Measurements from ENCODE around the gene BANF2.

BANF2 gene

GRCh38 chr20:17732907-17733521, 33.2 kb downstream of the BANF2 start:
- in situ Hi-C loops (cut with MboI; ENCODE audit: low sequenced_read_pairs), result no loop called here

- in situ Hi-C loops (cut with MboI; ENCODE audit: low sequenced_read_pairs), result no loop called here
Measured at GRCh38 chr20:17733767-17734304, 34.1 kb downstream of the BANF2 start.

GRCh38 chr20:17734374-17734773, 34.6 kb downstream of the BANF2 start:
- in situ Hi-C loops (cut with MboI; ENCODE audit: low sequenced_read_pairs), result no loop called here

GRCh38 chr20:17735206-17735804, 35.5 kb downstream of the BANF2 start:
- in situ Hi-C loops (cut with MboI; ENCODE audit: low sequenced_read_pairs), result no loop called here

- in situ Hi-C loops (cut with MboI; ENCODE audit: low sequenced_read_pairs), result no loop called here
Measured at GRCh38 chr20:17735959-17736621, 36.3 kb downstream of the BANF2 start.

GRCh38 chr20:17738154-17738553, 38.4 kb downstream of the BANF2 start:
- in situ Hi-C loops (cut with MboI; ENCODE audit: low sequenced_read_pairs), result no loop called here

- in situ Hi-C loops (cut with MboI; ENCODE audit: low sequenced_read_pairs), result no loop called here
Measured at GRCh38 chr20:17741220-17741619, 41.5 kb downstream of the BANF2 start.

GRCh38 chr20:17742731-17743130, 43.0 kb downstream of the BANF2 start:
- in situ Hi-C loops (cut with MboI; ENCODE audit: low sequenced_read_pairs), result no loop called here

- in situ Hi-C loops (cut with MboI; ENCODE audit: low sequenced_read_pairs), result no loop called here
Measured at GRCh38 chr20:17743677-17744076, 43.9 kb downstream of the BANF2 start.

- in situ Hi-C loops (cut with MboI; ENCODE audit: low sequenced_read_pairs), result no loop called here
Measured at GRCh38 chr20:17747431-17747846, 47.7 kb downstream of the BANF2 start.

- in situ Hi-C loops (cut with MboI; ENCODE audit: low sequenced_read_pairs), result no loop called here
Measured at GRCh38 chr20:17748279-17748678, 48.5 kb downstream of the BANF2 start.

GRCh38 chr20:17749626-17749977, 49.8 kb downstream of the BANF2 start:
- in situ Hi-C loops (cut with MboI; ENCODE audit: low sequenced_read_pairs), result no loop called here

GRCh38 chr20:17749978-17750721, 50.4 kb downstream of the BANF2 start:
- in situ Hi-C loops (cut with MboI; ENCODE audit: low sequenced_read_pairs), result no loop called here

GRCh38 chr20:17750722-17751045, 50.9 kb downstream of the BANF2 start:
- in situ Hi-C loops (cut with MboI; ENCODE audit: low sequenced_read_pairs), result no loop called here

- in situ Hi-C loops (cut with MboI; ENCODE audit: low sequenced_read_pairs), result no loop called here
Measured at GRCh38 chr20:17751640-17752039, 51.9 kb downstream of the BANF2 start.

- in situ Hi-C loops (cut with MboI; ENCODE audit: low sequenced_read_pairs), result no loop called here
Measured at GRCh38 chr20:17752459-17752858, 52.7 kb downstream of the BANF2 start.

GRCh38 chr20:17753516-17753915, 53.8 kb downstream of the BANF2 start:
- in situ Hi-C loops (cut with MboI; ENCODE audit: low sequenced_read_pairs), result no loop called here

- in situ Hi-C loops (cut with MboI; ENCODE audit: low sequenced_read_pairs), result no loop called here
Measured at GRCh38 chr20:17756529-17756928, 56.8 kb downstream of the BANF2 start.

- in situ Hi-C loops (cut with MboI; ENCODE audit: low sequenced_read_pairs), result no loop called here
Measured at GRCh38 chr20:17757496-17757895, 57.7 kb downstream of the BANF2 start.

GRCh38 chr20:17758010-17758409, 58.2 kb downstream of the BANF2 start:
- in situ Hi-C loops (cut with MboI; ENCODE audit: low sequenced_read_pairs), result no loop called here

- in situ Hi-C loops (cut with MboI; ENCODE audit: low sequenced_read_pairs), result no loop called here
Measured at GRCh38 chr20:17758512-17758911, 58.7 kb downstream of the BANF2 start.

GRCh38 chr20:17759449-17759848, 59.7 kb downstream of the BANF2 start:
- in situ Hi-C loops (cut with MboI; ENCODE audit: low sequenced_read_pairs), result no loop called here
